IPS-15b (cell line): ENCODE results near the gene ZNF287.

ENCODE experiments used
- H3K27me3 ChIP-seq: one replicate; pipeline ENCODE4 v1.6.1; 2013; ENCODE audit warnings: low read length; ENCODE audit not compliant: control insufficient read depth, insufficient read depth
- H3K36me3 ChIP-seq: one replicate; pipeline ENCODE4 v1.6.1; 2013; ENCODE audit warnings: low read length; ENCODE audit not compliant: control insufficient read depth, insufficient read depth
- H3K4me1 ChIP-seq: one replicate; pipeline ENCODE4 v1.6.1; 2013; ENCODE audit warnings: mild to moderate bottlenecking, low read length; ENCODE audit not compliant: control insufficient read depth, insufficient read depth
- H3K4me3 ChIP-seq: one replicate; pipeline ENCODE4 v1.5.1; 2013; ENCODE audit warnings: low read depth, low read length
- H3K9ac ChIP-seq: one replicate; pipeline ENCODE4 v1.6.1; 2013; ENCODE audit warnings: low read depth, mild to moderate bottlenecking, low read length
- H3K9me3 ChIP-seq: one replicate; pipeline ENCODE4 v1.6.1; 2013; ENCODE audit warnings: mild to moderate bottlenecking, low read length; ENCODE audit not compliant: control insufficient read depth, insufficient read depth

The ZNF287 gene

DNA sequence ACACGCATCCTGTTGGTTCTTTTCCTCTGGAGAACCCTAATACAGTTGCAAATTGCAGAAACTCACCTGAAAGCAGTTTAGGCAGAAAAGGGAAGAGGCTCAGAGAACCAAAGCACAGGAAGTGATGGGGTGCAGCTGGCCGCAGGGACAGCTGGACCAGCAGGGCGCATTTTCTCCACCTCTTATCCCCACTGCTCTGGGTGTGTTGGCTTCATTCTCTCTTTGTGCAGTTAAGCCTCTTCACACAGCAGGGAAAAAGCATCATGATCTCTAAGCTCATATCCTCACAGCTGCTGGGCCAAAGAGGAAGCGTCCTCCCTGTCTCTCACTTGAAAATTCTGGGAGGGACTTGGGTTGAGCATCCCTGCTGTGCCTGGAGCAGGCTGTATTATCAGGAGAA lies 57.0 kb downstream of the ZNF287 start:
- Histone ChIP-seq H3K4me3 (no peak overlapping the region), H3K4me1 (peaks cover 3% of the 10 kb centered on the region), H3K36me3 (no peaks in the 10 kb centered on the region), H3K27me3 (no peaks in the 10 kb centered on the region), H3K9ac (no peak overlapping the region), H3K9me3 (no peaks in the 10 kb centered on the region)

DNA sequence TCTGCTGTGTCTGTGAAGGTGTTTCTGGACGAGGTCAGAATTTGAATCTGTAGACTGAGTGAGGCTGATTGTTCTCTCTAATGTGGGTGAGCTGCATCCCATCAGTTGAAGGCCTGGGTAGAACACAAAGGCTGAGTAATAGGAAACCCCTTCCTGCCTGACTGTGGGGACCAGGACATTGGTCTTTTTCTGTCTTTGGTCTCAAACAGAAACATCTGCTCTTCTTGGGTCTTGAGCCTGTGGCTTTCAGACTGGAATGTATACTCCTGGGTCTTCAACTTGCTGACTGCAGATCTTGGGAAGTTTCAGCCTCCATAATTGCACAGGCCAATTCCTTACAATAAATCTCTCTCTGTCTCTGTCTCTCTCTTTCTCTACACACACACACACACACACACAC lies 57.4 kb downstream of the ZNF287 start:
- Histone ChIP-seq H3K9ac (no peak overlapping the region), H3K27me3 (no peaks in the 10 kb centered on the region), H3K36me3 (no peaks in the 10 kb centered on the region), H3K9me3 (no peaks in the 10 kb centered on the region), H3K4me3 (no peak overlapping the region), H3K4me1 (no peaks in the 10 kb centered on the region)

DNA sequence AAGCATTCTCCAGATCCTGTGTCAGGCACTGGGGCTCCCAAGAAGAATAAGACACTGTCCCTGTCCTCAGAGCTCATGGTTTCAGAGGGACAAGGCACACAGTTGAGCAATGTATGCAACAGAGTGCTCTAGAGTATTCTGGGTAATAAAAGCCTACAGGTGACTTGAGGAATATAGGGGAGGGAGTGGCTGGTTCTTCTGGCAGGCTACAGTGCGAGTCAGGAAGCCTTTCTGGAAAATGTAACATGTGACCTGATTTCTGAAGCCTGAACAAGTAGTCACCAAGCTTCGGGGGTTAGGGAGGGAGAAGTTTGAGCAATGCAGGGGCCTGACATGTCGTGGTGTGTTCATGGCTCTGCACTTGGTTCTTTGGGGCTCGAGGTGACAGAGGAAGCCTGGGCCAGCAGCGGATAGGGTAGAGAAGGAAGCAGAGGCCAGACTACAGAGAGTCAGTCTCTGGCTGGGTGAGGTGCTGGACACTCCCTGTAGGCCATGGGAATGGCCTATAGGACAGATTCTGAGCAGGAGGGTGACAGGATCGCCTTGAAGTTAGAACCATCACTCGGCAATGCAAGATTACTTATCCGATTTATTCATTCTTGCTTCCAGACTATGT lies 61.0 kb downstream of the ZNF287 start:
- Histone ChIP-seq H3K9ac (no peak overlapping the region), H3K36me3 (no peaks in the 10 kb centered on the region), H3K4me3 (no peak overlapping the region), H3K9me3 (no peaks in the 10 kb centered on the region), H3K4me1 (no peaks in the 10 kb centered on the region), H3K27me3 (no peaks in the 10 kb centered on the region)

DNA sequence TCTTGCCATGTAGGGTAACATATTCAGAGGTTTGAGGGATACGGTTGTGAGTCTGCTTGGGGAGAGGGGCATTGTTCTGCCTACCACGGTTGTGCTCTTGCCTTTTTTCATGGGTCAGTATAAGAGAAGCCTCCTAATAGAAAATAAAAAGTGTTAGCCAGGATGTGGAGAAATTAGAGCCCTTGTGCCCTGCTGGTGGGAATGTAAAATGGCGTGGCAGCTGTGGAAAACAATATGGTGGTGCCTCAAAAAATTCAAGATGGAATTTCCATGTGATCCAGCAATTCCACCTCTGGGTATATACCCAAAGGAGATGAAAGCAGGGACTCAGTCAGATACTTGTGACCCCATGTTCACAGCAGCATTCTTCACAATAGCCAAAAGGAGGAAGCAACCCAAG lies 62.8 kb downstream of the ZNF287 start:
- no peaks in the 10 kb centered on the region for H3K36me3 ChIP-seq
- no peak overlapping the region for H3K9ac ChIP-seq
- no peaks in the 10 kb centered on the region for H3K27me3 ChIP-seq
- H3K4me1 ChIP-seq, result no peaks in the 10 kb centered on the region
- no peak overlapping the region for H3K4me3 ChIP-seq
- H3K9me3 ChIP-seq, result no peaks in the 10 kb centered on the region

DNA sequence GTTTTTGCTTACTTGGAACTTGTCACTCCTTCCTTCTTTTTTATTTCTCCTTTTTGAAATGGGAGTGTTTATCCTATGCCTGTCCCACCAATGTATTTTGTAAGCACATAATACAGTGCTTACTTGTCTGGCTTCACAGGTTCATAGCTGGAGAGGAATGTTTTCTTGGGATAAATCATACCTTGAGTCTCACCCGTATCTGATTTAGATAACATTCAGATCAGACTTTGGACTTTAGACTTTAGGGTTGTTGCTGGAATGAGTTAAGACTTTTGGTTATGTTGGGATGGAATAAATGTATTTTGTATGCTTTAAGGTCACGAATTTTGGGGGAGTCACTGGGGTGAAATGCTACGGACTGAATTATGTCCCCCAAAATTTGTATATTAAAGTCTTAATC lies 64.0 kb downstream of the ZNF287 start:
- no peaks in the 10 kb centered on the region for H3K27me3 ChIP-seq
- no peak overlapping the region for H3K9ac ChIP-seq
- H3K36me3 ChIP-seq, result no peaks in the 10 kb centered on the region
- H3K4me3 ChIP-seq, result no peak overlapping the region
- H3K9me3 ChIP-seq, result no peaks in the 10 kb centered on the region
- no peaks in the 10 kb centered on the region for H3K4me1 ChIP-seq
